Left ventricle myocardium inferior (tissue), 1 donor: ENCODE data around the gene MED12L. TPM values are rescaled to one million over a fixed set of nuclear protein-coding genes. Genes with fewer than 3 reads are reported as not detected.

ENCODE experiments used
- DNase-seq: peaks from one replicate; pipeline ENCODE4 v3.0.0-alpha.2; 2020
- H3K27ac ChIP-seq: fragments of 200-600 bp; replicated peaks from 2 replicates; pipeline ENCODE4 v1.8.0; 2021
- H3K27me3 ChIP-seq: fragments of 200-600 bp; 2 replicates; pipeline ENCODE4 v1.8.0; 2021; ENCODE audit warnings: low read depth
- H3K36me3 ChIP-seq: fragments of 200-600 bp; 2 replicates; pipeline ENCODE4 v1.8.0; 2021
- H3K4me1 ChIP-seq: fragments of 200-600 bp; 2 replicates; pipeline ENCODE4 v1.8.0; 2021
- H3K4me3 ChIP-seq: fragments of 200-600 bp; 2 replicates; pipeline ENCODE4 v1.8.0; 2021; ENCODE audit warnings: mild to moderate bottlenecking, moderate library complexity
- H3K9me3 ChIP-seq: fragments of 200-600 bp; replicated peaks from 2 replicates; pipeline ENCODE4 v1.8.0; 2021
- intact Hi-C: fragments of 100-400 bp; cut with micrococcal nuclease; formaldehyde crosslinking; loops from one replicate; pipeline ENCODE4 v1.11.0; 2022
- total RNA-seq: library from RNA; stranded (reverse); fragmentation: NEBNext Ultra II Directional; extraction: Animal tissue kit (Norgen Biotek cat#: 25700); gene quantifications from one replicate; pipeline ENCODE4 v1.2.1, GENCODE V29; 2021
- TF ChIP-seq, protein P1 (sequence below): fragments of 200-600 bp; IDR thresholded peaks from 2 replicates; pipeline ENCODE4 v1.8.0; 2021; ENCODE audit warnings: antibody characterized with exemption, mild to moderate bottlenecking, borderline replicate concordance
- donor health status: DM: no; HTN: yes; CAD: no; lungs with severe emphysema.

Gene MED12L
- total RNA-seq, 1 donor from 2014 or later: 0.82 TPM

DNA sequence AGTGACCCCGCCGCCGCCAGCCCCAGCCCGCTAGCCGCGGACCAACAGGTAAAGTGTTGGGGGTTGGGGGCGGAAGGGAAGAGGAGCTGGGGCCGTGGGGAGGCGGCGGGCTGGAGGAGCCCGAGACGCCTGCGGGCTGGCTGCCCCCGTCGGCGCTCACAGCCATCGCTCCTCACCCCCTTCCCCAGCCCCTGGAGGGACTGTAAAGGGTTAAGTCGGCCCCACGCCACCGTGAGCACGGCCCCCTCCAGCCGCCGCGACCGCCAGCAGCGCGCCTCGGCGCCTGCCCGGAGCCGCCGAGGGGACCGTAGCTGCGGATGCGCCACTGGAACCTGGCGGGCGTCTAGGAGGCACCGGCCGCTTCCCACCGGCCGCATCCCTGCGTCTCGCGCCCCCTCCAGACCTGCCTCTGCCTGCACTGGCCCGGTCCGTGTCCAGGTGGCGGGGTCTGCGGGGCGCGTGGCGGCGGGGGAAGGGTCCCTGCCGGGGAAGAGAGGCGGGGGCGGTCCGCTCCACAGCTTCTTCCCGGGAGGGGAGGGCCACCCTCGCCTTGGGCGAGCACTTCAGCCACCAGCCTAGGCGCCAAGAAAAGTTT, 522 bp downstream of the MED12L start:
- TF ChIP-seq, protein P1, sequence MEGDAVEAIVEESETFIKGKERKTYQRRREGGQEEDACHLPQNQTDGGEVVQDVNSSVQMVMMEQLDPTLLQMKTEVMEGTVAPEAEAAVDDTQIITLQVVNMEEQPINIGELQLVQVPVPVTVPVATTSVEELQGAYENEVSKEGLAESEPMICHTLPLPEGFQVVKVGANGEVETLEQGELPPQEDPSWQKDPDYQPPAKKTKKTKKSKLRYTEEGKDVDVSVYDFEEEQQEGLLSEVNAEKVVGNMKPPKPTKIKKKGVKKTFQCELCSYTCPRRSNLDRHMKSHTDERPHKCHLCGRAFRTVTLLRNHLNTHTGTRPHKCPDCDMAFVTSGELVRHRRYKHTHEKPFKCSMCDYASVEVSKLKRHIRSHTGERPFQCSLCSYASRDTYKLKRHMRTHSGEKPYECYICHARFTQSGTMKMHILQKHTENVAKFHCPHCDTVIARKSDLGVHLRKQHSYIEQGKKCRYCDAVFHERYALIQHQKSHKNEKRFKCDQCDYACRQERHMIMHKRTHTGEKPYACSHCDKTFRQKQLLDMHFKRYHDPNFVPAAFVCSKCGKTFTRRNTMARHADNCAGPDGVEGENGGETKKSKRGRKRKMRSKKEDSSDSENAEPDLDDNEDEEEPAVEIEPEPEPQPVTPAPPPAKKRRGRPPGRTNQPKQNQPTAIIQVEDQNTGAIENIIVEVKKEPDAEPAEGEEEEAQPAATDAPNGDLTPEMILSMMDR: no peak
- Histone ChIP-seq H3K4me1 (peaks cover 27% of the 10 kb centered on the region), H3K4me3 (peak overlapping the region; percentile 80), H3K27ac (no peak overlapping the region), H3K36me3 (no peaks in the 10 kb centered on the region), H3K9me3 (no peaks in the 10 kb centered on the region), H3K27me3 (peaks cover 64% of the 10 kb centered on the region)
- DNase-seq: no peak
- intact Hi-C loops: no loop called here

DNA sequence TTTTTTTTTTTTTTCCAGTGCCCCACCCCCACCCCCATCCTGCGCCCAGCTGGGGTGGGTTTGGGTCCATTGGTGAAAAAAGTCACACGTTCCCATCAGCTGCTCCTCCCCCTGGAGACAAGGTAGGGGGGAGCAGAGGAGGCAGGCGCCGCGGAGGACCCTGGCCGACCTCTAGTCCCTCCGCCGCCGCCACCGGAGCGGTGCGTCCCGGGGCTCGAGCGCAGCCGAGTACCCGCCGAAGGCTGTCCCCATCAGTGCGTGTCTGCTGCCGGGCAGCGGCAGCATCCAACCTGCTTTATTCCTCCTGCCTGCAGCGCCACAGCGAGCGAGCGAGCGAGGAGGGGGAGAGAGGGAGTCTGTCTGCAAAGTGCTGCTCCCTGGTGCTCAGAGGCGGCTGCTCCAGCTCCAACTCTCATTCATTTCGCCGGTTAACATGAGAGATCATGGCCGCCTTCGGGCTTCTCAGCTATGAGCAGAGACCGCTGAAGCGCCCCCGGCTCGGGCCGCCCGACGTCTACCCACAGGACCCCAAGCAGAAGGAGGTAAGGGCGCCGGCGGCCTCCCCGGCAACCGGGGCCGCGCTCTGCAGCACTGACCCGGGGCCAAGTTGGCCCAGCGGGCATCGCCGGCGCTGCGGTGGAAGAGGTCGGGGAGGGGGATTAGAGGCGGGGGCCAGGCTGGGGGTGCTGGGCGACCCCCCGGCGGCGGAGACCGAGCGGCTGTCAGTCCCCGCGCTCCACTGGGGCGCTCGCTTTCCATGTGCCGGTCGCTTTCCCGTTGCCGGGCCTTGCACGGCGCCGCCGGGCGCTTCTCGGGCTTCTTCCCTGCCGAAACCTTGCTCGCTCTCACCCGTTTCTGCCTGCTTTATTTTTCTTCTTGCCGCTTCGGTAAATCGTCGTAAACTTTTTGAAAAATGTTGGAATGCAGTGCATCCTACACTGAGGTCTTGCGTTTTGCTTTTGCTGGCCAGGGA, 1.3 kb downstream of the MED12L start:
- Histone ChIP-seq H3K4me1 (peaks cover 27% of the 10 kb centered on the region), H3K9me3 (no peaks in the 10 kb centered on the region), H3K4me3 (peak overlapping the region; percentile 80), H3K27me3 (peaks cover 63% of the 10 kb centered on the region), H3K36me3 (no peaks in the 10 kb centered on the region), H3K27ac (peak overlapping the region; percentile 38)
- peak; percentile 65 for DNase-seq
- TF ChIP-seq, protein P1: peak; percentile 58
- intact Hi-C loops: no loop called here

DNA sequence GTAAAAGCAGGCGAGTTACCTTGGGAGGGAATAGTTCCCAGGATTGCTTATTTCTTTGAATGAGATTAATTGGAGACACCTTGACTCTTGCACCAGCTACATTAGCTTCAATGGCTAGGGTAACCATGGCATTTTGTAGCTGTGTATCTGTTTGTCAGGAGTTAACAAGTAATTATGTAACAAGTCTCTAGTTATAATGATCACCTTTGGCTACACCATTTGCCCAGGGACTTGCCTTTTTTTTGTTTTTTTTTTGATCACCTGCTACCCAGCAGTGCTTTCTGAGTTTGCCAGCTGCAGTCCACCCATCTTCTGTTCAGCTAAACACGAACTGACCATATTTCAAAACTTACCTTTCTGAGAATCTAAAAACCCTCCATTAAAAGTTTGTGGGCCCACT, 2.2 kb downstream of the MED12L start:
- H3K36me3 ChIP-seq: no peaks in the 10 kb centered on the region
- no peak for DNase-seq
- H3K4me3 ChIP-seq: peak overlapping the region; percentile 80
- peaks cover 54% of the 10 kb centered on the region for H3K27me3 ChIP-seq
- H3K4me1 ChIP-seq: peaks cover 27% of the 10 kb centered on the region
- no peak overlapping the region for H3K27ac ChIP-seq
- no peaks in the 10 kb centered on the region for H3K9me3 ChIP-seq
- TF ChIP-seq, protein P1: no peak
- intact Hi-C loops: no loop called here

DNA sequence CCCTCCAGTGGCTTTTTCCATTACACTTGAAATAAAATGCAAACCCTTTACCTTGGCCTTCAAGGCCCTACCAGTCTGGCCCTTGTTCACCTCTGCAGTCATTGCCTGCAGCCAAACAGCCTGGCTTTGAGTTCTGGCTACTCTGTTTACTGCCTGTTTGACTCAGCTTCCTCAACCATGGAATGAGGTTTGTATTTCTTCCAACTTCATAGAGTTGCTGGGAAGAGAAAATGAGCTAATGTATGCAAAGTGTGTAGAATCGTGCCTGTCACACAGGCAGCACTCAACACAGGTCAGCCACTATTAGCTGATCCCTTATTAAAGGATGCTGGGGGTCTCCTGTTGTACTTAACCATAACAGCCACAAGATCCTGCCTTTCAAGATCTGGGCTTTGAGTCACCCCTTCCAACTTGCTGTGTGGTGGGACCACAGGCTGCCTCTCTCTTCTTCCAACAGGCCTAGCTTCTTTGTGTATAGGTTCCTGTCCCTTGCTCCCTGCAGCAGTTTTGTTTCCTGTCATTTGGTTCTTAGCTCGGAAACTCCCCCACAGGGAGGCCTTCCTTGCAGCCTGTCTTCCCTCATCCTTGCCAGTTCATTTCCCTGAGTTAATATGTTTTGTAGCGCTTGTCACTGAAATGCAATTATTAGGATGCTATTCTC, 6.4 kb downstream of the MED12L start:
- H3K9me3 ChIP-seq: no peaks in the 10 kb centered on the region
- intact Hi-C loops: no loop called here
- H3K36me3 ChIP-seq: no peaks in the 10 kb centered on the region
- TF ChIP-seq, protein P1: no peak
- H3K4me3 ChIP-seq: no peak overlapping the region
- peaks cover 6% of the 10 kb centered on the region for H3K4me1 ChIP-seq
- H3K27ac ChIP-seq: no peak overlapping the region
- peaks cover 17% of the 10 kb centered on the region for H3K27me3 ChIP-seq
- DNase-seq: no peak

DNA sequence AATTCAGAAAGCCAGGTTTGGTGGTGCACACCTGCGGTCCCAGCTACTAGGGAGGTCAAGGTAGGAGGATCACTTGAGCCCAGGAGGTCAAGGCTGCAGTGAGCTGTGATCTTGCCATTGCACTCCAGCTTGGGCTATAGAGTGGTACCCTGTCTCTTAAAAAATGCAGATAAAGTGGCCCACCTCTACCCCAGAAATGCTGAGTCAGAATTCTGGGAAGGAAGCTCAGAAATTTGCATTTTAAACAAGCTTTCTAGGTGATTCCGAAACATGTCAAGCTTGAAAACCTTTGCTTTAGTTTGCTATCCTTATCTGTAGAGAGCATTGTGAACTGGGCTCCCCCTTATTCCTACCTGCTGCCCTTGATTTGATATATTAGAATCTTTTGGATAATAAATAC, 7.7 kb downstream of the MED12L start:
- no peaks in the 10 kb centered on the region for H3K36me3 ChIP-seq
- H3K27me3 ChIP-seq: peaks cover 9% of the 10 kb centered on the region
- intact Hi-C loops: no loop called here
- no peaks in the 10 kb centered on the region for H3K4me1 ChIP-seq
- no peaks in the 10 kb centered on the region for H3K9me3 ChIP-seq
- TF ChIP-seq, protein P1: no peak
- H3K4me3 ChIP-seq: no peak overlapping the region
- DNase-seq: no peak
- H3K27ac ChIP-seq: no peak overlapping the region
